Measurements from ENCODE around the gene MYO16. TPM values are rescaled to one million over a fixed set of nuclear protein-coding genes. Genes with fewer than 3 reads are reported as not detected.

The MYO16 gene
- total RNA-seq, 1 donor from 2014 or later = 2.3 TPM

DNA sequence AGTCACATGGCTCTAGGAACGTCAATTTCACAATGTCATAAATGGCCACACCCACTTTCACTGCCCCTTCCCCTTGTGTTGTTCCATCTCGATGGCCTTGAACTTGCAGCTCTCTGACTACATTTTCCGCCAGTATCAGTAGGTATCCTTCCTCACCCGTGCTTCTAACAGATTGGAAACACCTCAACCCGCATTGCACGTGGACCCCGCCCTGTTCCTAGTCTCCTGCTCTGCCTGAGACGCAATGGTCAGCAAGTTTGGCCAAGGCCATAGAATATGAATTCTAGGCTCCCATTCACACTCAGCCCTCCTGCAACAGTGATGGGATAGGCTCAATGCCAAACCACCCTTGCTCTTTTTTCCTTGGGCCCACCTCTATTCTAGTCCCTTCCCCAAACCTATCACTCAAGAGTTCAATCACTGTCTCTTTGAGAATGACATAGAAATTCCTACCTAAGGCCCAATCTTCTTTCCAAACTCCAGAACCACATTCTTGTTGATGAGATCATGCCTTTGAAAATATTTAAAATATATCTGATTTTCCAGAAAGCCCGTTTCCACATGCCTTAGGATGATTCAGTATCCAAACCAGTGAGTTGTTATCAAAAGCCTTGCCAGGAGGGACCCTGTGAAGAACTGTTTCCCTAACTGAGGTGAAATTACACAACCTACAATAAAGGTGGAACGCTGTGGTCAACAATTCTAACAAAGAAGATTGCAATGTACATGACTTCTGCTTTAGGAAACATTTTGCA, 334.6 kb downstream of the MYO16 start:
- Mint-ChIP-seq H3K4me3 (ENCODE audit: low read depth) (no peak overlapping the region), H3K4me1 (ENCODE audit: low read depth) (peaks cover 5% of the 10 kb centered on the region), H3K27me3 (no peaks in the 10 kb centered on the region), H3K36me3 (ENCODE audit: insufficient read depth) (no peaks in the 10 kb centered on the region), H3K27ac (no peak overlapping the region), H3K9me3 (ENCODE audit: low read depth) (no peaks in the 10 kb centered on the region)
- no peak for DNase-seq (ENCODE audit: low spot score, unreplicated experiment)
- TF ChIP-seq, protein P1, sequence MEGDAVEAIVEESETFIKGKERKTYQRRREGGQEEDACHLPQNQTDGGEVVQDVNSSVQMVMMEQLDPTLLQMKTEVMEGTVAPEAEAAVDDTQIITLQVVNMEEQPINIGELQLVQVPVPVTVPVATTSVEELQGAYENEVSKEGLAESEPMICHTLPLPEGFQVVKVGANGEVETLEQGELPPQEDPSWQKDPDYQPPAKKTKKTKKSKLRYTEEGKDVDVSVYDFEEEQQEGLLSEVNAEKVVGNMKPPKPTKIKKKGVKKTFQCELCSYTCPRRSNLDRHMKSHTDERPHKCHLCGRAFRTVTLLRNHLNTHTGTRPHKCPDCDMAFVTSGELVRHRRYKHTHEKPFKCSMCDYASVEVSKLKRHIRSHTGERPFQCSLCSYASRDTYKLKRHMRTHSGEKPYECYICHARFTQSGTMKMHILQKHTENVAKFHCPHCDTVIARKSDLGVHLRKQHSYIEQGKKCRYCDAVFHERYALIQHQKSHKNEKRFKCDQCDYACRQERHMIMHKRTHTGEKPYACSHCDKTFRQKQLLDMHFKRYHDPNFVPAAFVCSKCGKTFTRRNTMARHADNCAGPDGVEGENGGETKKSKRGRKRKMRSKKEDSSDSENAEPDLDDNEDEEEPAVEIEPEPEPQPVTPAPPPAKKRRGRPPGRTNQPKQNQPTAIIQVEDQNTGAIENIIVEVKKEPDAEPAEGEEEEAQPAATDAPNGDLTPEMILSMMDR (IDR thresholded peaks at IDR 0.05; ENCODE audit: unreplicated experiment) = no peak

DNA sequence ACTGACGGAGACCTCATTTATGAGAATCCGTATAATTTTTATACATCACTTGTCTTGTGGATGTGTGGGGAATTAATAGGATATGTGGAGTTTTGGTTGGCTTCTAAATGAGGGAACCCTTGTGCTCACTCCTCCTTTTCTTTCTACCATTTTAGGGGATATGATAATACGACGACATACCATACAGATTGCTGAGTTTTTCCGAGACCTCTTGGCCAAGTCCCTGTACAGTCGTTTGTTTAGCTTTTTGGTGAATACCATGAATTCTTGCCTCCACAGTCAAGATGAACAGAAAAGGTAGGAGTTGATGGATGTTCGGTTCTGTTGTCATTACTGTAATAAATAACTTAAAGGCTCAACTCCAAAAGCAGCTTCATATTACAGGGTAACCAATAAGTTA, 335.2 kb downstream of the MYO16 start:
- H3K9me3 Mint-ChIP-seq (ENCODE audit: low read depth) = no peaks in the 10 kb centered on the region
- peaks cover 5% of the 10 kb centered on the region for H3K4me1 Mint-ChIP-seq (ENCODE audit: low read depth)
- H3K27me3 Mint-ChIP-seq = no peaks in the 10 kb centered on the region

DNA sequence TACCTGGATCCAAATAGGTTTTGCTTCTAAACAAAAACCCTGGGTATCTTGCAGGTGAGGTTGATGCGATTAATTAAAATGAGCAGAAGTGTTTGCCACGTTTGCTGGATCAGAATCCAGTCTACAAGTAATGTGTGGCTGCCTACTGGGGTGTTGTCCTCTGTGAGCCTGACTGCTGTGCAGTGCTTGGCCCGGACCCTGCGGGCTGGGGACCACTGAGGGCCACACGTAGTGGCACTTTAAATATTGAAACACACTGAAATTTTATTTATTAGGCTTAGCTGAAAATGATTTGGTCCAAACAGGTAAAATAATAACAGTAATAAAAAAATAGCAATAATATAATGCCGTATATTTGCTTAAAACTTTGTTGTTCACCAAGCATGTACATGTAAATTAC, 338.0 kb downstream of the MYO16 start:
- Mint-ChIP-seq H3K27ac (no peak overlapping the region), H3K4me1 (ENCODE audit: low read depth) (no peaks in the 10 kb centered on the region), H3K9me3 (ENCODE audit: low read depth) (no peaks in the 10 kb centered on the region), H3K4me3 (ENCODE audit: low read depth) (no peak overlapping the region), H3K27me3 (no peaks in the 10 kb centered on the region), H3K36me3 (ENCODE audit: insufficient read depth) (no peaks in the 10 kb centered on the region)
- DNase-seq (ENCODE audit: low spot score, unreplicated experiment) = no peak
- TF ChIP-seq, protein P1 (IDR thresholded peaks at IDR 0.05; ENCODE audit: unreplicated experiment) = no peak

More for the DNA sequence above, 335.2 kb downstream of the MYO16 start:
- H3K27ac Mint-ChIP-seq = no peak overlapping the region
- no peaks in the 10 kb centered on the region for H3K36me3 Mint-ChIP-seq (ENCODE audit: insufficient read depth)
- H3K4me3 Mint-ChIP-seq (ENCODE audit: low read depth) = no peak overlapping the region
- DNase-seq (ENCODE audit: low spot score, unreplicated experiment) = no peak
- TF ChIP-seq, protein P1 (IDR thresholded peaks at IDR 0.05; ENCODE audit: unreplicated experiment) = no peak

DNA sequence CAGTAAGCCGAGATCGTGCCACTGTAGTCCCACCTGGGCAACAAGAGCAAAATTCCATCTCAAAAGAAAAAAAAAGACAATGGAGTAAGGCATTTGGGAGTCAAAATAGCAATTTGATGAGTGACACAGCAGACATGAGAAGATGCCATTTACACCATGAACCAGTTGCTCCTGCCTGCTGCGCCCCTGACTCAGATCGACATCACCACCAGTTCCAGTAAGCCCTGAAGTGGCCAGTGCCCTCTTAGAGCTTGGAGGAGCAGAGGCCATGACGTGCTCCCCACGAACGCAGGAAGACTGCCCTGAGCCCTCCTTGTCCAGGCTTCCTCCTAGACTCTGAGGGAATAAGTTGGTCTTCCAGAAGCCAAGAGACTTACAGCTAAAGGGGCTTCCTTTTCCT, 339.2 kb downstream of the MYO16 start:
- H3K9me3 Mint-ChIP-seq (ENCODE audit: low read depth) = no peaks in the 10 kb centered on the region
- no peaks in the 10 kb centered on the region for H3K4me1 Mint-ChIP-seq (ENCODE audit: low read depth)
- no peaks in the 10 kb centered on the region for H3K27me3 Mint-ChIP-seq
- DNase-seq (ENCODE audit: low spot score, unreplicated experiment) = no peak
- no peaks in the 10 kb centered on the region for H3K36me3 Mint-ChIP-seq (ENCODE audit: insufficient read depth)
- TF ChIP-seq, protein P1 (IDR thresholded peaks at IDR 0.05; ENCODE audit: unreplicated experiment) = no peak
- no peak overlapping the region for H3K27ac Mint-ChIP-seq
- no peak overlapping the region for H3K4me3 Mint-ChIP-seq (ENCODE audit: low read depth)

DNA sequence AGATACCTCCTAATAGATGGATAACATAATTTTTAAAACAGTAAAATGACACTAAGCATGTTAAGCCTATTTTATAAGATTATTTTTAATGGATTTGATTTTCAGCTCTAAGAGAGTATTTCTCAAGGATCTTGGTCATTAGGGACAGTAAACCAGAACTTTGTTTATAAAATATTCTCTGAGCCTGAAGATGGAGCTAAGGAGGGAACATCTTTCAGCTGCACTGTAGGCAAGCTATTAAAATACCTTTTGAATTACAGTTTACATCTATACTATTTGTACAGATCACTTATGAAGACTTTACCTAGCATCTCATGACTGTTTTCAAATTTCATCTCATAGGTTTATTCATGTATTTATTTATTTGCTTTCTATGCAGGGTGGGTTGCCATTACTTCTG, 345.3 kb downstream of the MYO16 start:
- Mint-ChIP-seq H3K27me3 (no peaks in the 10 kb centered on the region), H3K36me3 (ENCODE audit: insufficient read depth) (peaks cover 3% of the 10 kb centered on the region), H3K4me3 (ENCODE audit: low read depth) (no peak overlapping the region), H3K4me1 (ENCODE audit: low read depth) (no peaks in the 10 kb centered on the region), H3K27ac (no peak overlapping the region), H3K9me3 (ENCODE audit: low read depth) (peaks cover 11% of the 10 kb centered on the region)
- TF ChIP-seq, protein P1 (IDR thresholded peaks at IDR 0.05; ENCODE audit: unreplicated experiment) = no peak
- no peak for DNase-seq (ENCODE audit: low spot score, unreplicated experiment)

Data from progenitor cell of endocrine pancreas (in vitro differentiated cells).